ENCODE measurements around the gene CASKIN2.

CASKIN2 gene

GRCh38 chr17:75490173-75490743 is 25.1 kb downstream of the CASKIN2 start:
- no peak overlapping the region for H3K27ac ChIP-seq (ENCODE audit: low read length)
- TF ChIP-seq EZH2phosphoT487 (IDR thresholded peaks at IDR 0.05; ENCODE audit: low read length) (no peak), EZH2 (optimal IDR thresholded peaks at IDR 0.05; ENCODE audit: low read depth, low read length) (no peak), CTCF (IDR thresholded peaks at IDR 0.05; ENCODE audit: low read length) (no peak)
- no peak overlapping the region for H3K9ac ChIP-seq (ENCODE audit: low read length)
- H4K20me1 ChIP-seq (ENCODE audit: insufficient read depth, low read length): no peaks in the 10 kb centered on the region
- no peaks in the 10 kb centered on the region for H3K9me3 ChIP-seq (replicated peaks; ENCODE audit: insufficient read depth, low read length)
- no peaks in the 10 kb centered on the region for H3K9me2 ChIP-seq (replicated peaks; ENCODE audit: insufficient read depth, low read length)
- H3F3A ChIP-seq (ENCODE audit: insufficient read depth, low read length): no peaks in the 10 kb centered on the region
- no peak overlapping the region for H3K4me2 ChIP-seq (ENCODE audit: low read depth, low read length)
- no peak overlapping the region for H3K4me3 ChIP-seq (ENCODE audit: low read length)
- no peaks in the 10 kb centered on the region for H3K36me3 ChIP-seq (replicated peaks; ENCODE audit: insufficient read depth, low read length)
- H3K27me3 ChIP-seq (replicated peaks; ENCODE audit: insufficient read depth, low read length): no peaks in the 10 kb centered on the region
- H3K4me1 ChIP-seq (ENCODE audit: low read length): no peaks in the 10 kb centered on the region
- no peaks in the 10 kb centered on the region for H3K79me2 ChIP-seq (ENCODE audit: low read length)
- no peak overlapping the region for H2AFZ ChIP-seq (ENCODE audit: low read length)
- DNase-seq: no peak

GRCh38 chr17:75489511-75489955 is 25.8 kb downstream of the CASKIN2 start:
- Histone ChIP-seq H3K4me3 (ENCODE audit: low read length) (no peak overlapping the region), H3K36me3 (replicated peaks; ENCODE audit: insufficient read depth, low read length) (no peaks in the 10 kb centered on the region), H3K4me1 (ENCODE audit: low read length) (no peaks in the 10 kb centered on the region), H3K9me3 (replicated peaks; ENCODE audit: insufficient read depth, low read length) (no peaks in the 10 kb centered on the region), H4K20me1 (ENCODE audit: insufficient read depth, low read length) (no peaks in the 10 kb centered on the region), H3K79me2 (ENCODE audit: low read length) (no peaks in the 10 kb centered on the region), H3K9ac (ENCODE audit: low read length) (no peak overlapping the region), H3K4me2 (ENCODE audit: low read depth, low read length) (no peak overlapping the region), H3K27me3 (replicated peaks; ENCODE audit: insufficient read depth, low read length) (no peaks in the 10 kb centered on the region), H3K9me2 (replicated peaks; ENCODE audit: insufficient read depth, low read length) (no peaks in the 10 kb centered on the region), H2AFZ (ENCODE audit: low read length) (no peak overlapping the region), H3K27ac (ENCODE audit: low read length) (no peak overlapping the region), H3F3A (ENCODE audit: insufficient read depth, low read length) (no peaks in the 10 kb centered on the region)
- no peak for DNase-seq
- no peak for TF ChIP-seq CTCF (IDR thresholded peaks at IDR 0.05; ENCODE audit: low read length)
- TF ChIP-seq EZH2 (optimal IDR thresholded peaks at IDR 0.05; ENCODE audit: low read depth, low read length): no peak

- no peak for DNase-seq
- Histone ChIP-seq H3K27ac (ENCODE audit: low read length) (no peak overlapping the region), H4K20me1 (ENCODE audit: insufficient read depth, low read length) (no peaks in the 10 kb centered on the region), H3K4me1 (ENCODE audit: low read length) (no peaks in the 10 kb centered on the region), H3K79me2 (ENCODE audit: low read length) (no peaks in the 10 kb centered on the region), H3K36me3 (replicated peaks; ENCODE audit: insufficient read depth, low read length) (no peaks in the 10 kb centered on the region), H2AFZ (ENCODE audit: low read length) (no peak overlapping the region), H3K9me3 (replicated peaks; ENCODE audit: insufficient read depth, low read length) (no peaks in the 10 kb centered on the region), H3K27me3 (replicated peaks; ENCODE audit: insufficient read depth, low read length) (no peaks in the 10 kb centered on the region), H3K4me2 (ENCODE audit: low read depth, low read length) (no peak overlapping the region), H3K9ac (ENCODE audit: low read length) (no peak overlapping the region), H3K4me3 (ENCODE audit: low read length) (no peak overlapping the region), H3K9me2 (replicated peaks; ENCODE audit: insufficient read depth, low read length) (no peaks in the 10 kb centered on the region), H3F3A (ENCODE audit: insufficient read depth, low read length) (no peaks in the 10 kb centered on the region)
- no peak for TF ChIP-seq EZH2 (optimal IDR thresholded peaks at IDR 0.05; ENCODE audit: low read depth, low read length)
- TF ChIP-seq EZH2phosphoT487 (IDR thresholded peaks at IDR 0.05; ENCODE audit: low read length): no peak
- no peak for TF ChIP-seq CTCF (IDR thresholded peaks at IDR 0.05; ENCODE audit: low read length)
These were observed 26.4 kb downstream of the CASKIN2 start for GRCh38 chr17:75488693-75489510.

All from MM.1S (cell line).